Body of pancreas (tissue), 4 donors: ENCODE measurements around the gene SEMA3E. TPM values are rescaled to one million over a fixed set of nuclear protein-coding genes. Genes with fewer than 3 reads are reported as not detected.

Experiments
- ATAC-seq: fragments of 150-250 bp; one replicate; pipeline ENCODE4 v1.9.1; 2016
- DNase-seq, 4 donors: peaks; one replicate each; pipeline ENCODE4 v3.0.0-alpha.2; 2019
- H3K27ac ChIP-seq, 4 donors: fragments of 200-600 bp; sonication (generic); 1 replicate in 3 of 4; 2 replicates in 1 of 4; pipeline versions ENCODE4 v1.5.1 to v1.6.1; 2016 to 2019; ENCODE audit warnings: mild to moderate bottlenecking in 1 of 4, mixed read lengths in 1 of 4, moderate library complexity in 1 of 4
- H3K27me3 ChIP-seq, 2 donors: fragments of 200-600 bp; sonication (generic); one replicate each; pipeline ENCODE4 v1.6.0; 2016; ENCODE audit warnings: mild to moderate bottlenecking in 1 of 2
- H3K36me3 ChIP-seq, 2 donors: fragments of 200-600 bp; sonication (generic); replicated peaks in 1 of 2; 2 replicates each; pipeline ENCODE4 v1.5.1; 2016; ENCODE audit warnings: low read depth in 2 of 2; ENCODE audit not compliant: insufficient read depth in 1 of 2
- H3K4me1 ChIP-seq: fragments of 200-600 bp; sonication (generic); one replicate; pipeline ENCODE4 v1.6.0; 2016
- H3K4me3 ChIP-seq, 2 donors: fragments of 200-600 bp; sonication (generic); 1 replicate in 1 of 2; 2 replicates in 1 of 2; pipeline ENCODE4 v1.5.1; 2016 to 2019
- H3K9me3 ChIP-seq, 3 donors: fragments of 200-600 bp; sonication (generic); 1 replicate in 2 of 3; 2 replicates in 1 of 3; pipeline ENCODE4 v1.5.1; 2016
- CTCF ChIP-seq, 7 experiments: fragments of 450-650 bp in 4 of 7; fragments of 200-600 bp in 3 of 7; sonication (generic) in 3 of 7; IDR thresholded peaks; one replicate each; pipeline ENCODE4 v1.5.1; 2016 to 2019; ENCODE audit warnings: antibody characterized with exemption in 7 of 7
- POLR2A ChIP-seq, 3 donors: fragments of 450-650 bp; IDR thresholded peaks; one replicate each; pipeline ENCODE4 v1.6.1; 2016; ENCODE audit warnings: antibody characterized with exemption in 3 of 3, mild to moderate bottlenecking in 2 of 3
- WGBS, 2 donors: methylation state at CpG; one replicate each; pipeline ENCODE4 v1.1.5; 2017; 5-methylcytosine and 5-hydroxymethylcytosine counted together
- intact Hi-C: fragments of 100-400 bp; cut with DNase I; formaldehyde crosslinking; loops from one replicate; pipeline ENCODE4 v1.15.1; 2023
- total RNA-seq, 2 donors: library from RNA; depleted of rRNA; stranded (reverse); fragments of >200 nt; gene quantifications; one replicate each; pipeline ENCODE4 v1.1.0, GENCODE V29; 2016

The SEMA3E gene
- total RNA-seq, 2 donors from 2014 or later = under 0.01 to 20.5 TPM

- Histone ChIP-seq H3K9me3 (no peaks in the 10 kb centered on the region), H3K27me3 (no peaks in the 10 kb centered on the region), H3K4me3 (no peak overlapping the region), H3K36me3 (no peaks in the 10 kb centered on the region), H3K27ac (no peak overlapping the region), H3K4me1 (no peaks in the 10 kb centered on the region)
- DNase-seq (no peak), ATAC-seq (no peak)
- no peak for TF ChIP-seq CTCF (IDR thresholded peaks at IDR 0.05)
- TF ChIP-seq POLR2A (IDR thresholded peaks at IDR 0.05) = no peak
- WGBS, 2 donors = 2 to 7% methylated on average over 2 of the region's 2 CpGs
- intact Hi-C loops = no loop called here
These were observed 219.4 kb downstream of the SEMA3E start for GRCh38 chr7:83429493-83429892.

- no peak overlapping the region for H3K4me3 ChIP-seq
- no peaks in the 10 kb centered on the region for H3K36me3 ChIP-seq
- TF ChIP-seq CTCF (IDR thresholded peaks at IDR 0.05) (no peak), POLR2A (IDR thresholded peaks at IDR 0.05) (no peak)
- H3K27ac ChIP-seq = no peak overlapping the region
- ATAC-seq = no peak
- 80 to 91% methylated on average over 1 of the region's 1 CpG for WGBS, 2 donors
- no peak for DNase-seq
- H3K9me3 ChIP-seq = no peaks in the 10 kb centered on the region
- intact Hi-C loops = no loop called here
- no peaks in the 10 kb centered on the region for H3K27me3 ChIP-seq
- no peaks in the 10 kb centered on the region for H3K4me1 ChIP-seq
These were observed 221.1 kb downstream of the SEMA3E start for GRCh38 chr7:83427884-83428283.

- WGBS, 2 donors = 61 to 63% methylated on average over 3 of the region's 3 CpGs
- ATAC-seq (no peak), DNase-seq (no peak)
- Histone ChIP-seq H3K36me3 (no peaks in the 10 kb centered on the region), H3K9me3 (no peaks in the 10 kb centered on the region), H3K27me3 (no peaks in the 10 kb centered on the region), H3K4me3 (no peak overlapping the region), H3K4me1 (no peaks in the 10 kb centered on the region), H3K27ac (no peak overlapping the region)
- intact Hi-C loops = no loop called here
- no peak for TF ChIP-seq POLR2A (IDR thresholded peaks at IDR 0.05)
- TF ChIP-seq CTCF (IDR thresholded peaks at IDR 0.05) = no peak
These were observed 222.6 kb downstream of the SEMA3E start for GRCh38 chr7:83426325-83426724.

GRCh38 chr7:83419013-83419412 is 229.9 kb downstream of the SEMA3E start:
- no peaks in the 10 kb centered on the region for H3K27me3 ChIP-seq
- H3K9me3 ChIP-seq = no peaks in the 10 kb centered on the region
- WGBS, 2 donors = 45 to 65% methylated on average over 1 of the region's 1 CpG
- H3K36me3 ChIP-seq = no peaks in the 10 kb centered on the region
- no peak overlapping the region for H3K4me3 ChIP-seq
- TF ChIP-seq CTCF (IDR thresholded peaks at IDR 0.05) = no peak
- TF ChIP-seq POLR2A (IDR thresholded peaks at IDR 0.05) = no peak
- no peak overlapping the region for H3K27ac ChIP-seq
- ATAC-seq (no peak), DNase-seq (no peak)
- H3K4me1 ChIP-seq = no peaks in the 10 kb centered on the region
- intact Hi-C loops = no loop called here

GRCh38 chr7:83415840-83416239 is 233.1 kb downstream of the SEMA3E start:
- Histone ChIP-seq H3K27ac (no peak overlapping the region), H3K4me3 (no peak overlapping the region), H3K27me3 (no peaks in the 10 kb centered on the region), H3K9me3 (no peaks in the 10 kb centered on the region), H3K4me1 (no peaks in the 10 kb centered on the region), H3K36me3 (no peaks in the 10 kb centered on the region)
- ATAC-seq (no peak), DNase-seq (no peak)
- no peak for TF ChIP-seq CTCF (IDR thresholded peaks at IDR 0.05)
- no peak for TF ChIP-seq POLR2A (IDR thresholded peaks at IDR 0.05)
- intact Hi-C loops = no loop called here
- 29 to 39% methylated on average over 2 of the region's 2 CpGs for WGBS, 2 donors
